GM23338 (cell line): Measurements from ENCODE around the gene RBKS. TPM values are rescaled to one million over a fixed set of nuclear protein-coding genes. Genes with fewer than 3 reads are reported as not detected.

Experiments used
- ATAC-seq: fragments of 200-7000 bp; cut with Tn5 transposase; 3 replicates; pipeline ENCODE4 v1.9.1; 2020
- DNase-seq: peaks from one replicate; pipeline ENCODE4 v3.0.0-alpha.2; 2015; ENCODE audit warnings: low spot score
- H2AFZ ChIP-seq: fragments of 200-600 bp; sonication (generic); 2 replicates; pipeline ENCODE4 v1.8.0; 2016; ENCODE audit warnings: antibody characterized with exemption, mild to moderate bottlenecking, moderate library complexity
- H3F3A ChIP-seq: fragments of 200-600 bp; sonication (generic); replicated peaks from 2 replicates; pipeline ENCODE4 v1.8.0; 2017; ENCODE audit warnings: antibody characterized with exemption, mixed run types, low read depth
- H3K27ac ChIP-seq: fragments of 200-600 bp; sonication (generic); 2 replicates; pipeline ENCODE4 v1.6.1; 2016; ENCODE audit warnings: low read depth
- H3K27me3 ChIP-seq: fragments of 200-600 bp; sonication (generic); 2 replicates; pipeline ENCODE4 v1.8.0; 2016; ENCODE audit warnings: mild to moderate bottlenecking, mixed run types, moderate library complexity; ENCODE audit not compliant: insufficient read depth
- H3K36me3 ChIP-seq: fragments of 200-600 bp; sonication (generic); 2 replicates; pipeline ENCODE4 v1.8.0; 2016; ENCODE audit warnings: mild to moderate bottlenecking; ENCODE audit not compliant: insufficient read depth
- H3K4me1 ChIP-seq: fragments of 200-600 bp; sonication (generic); 2 replicates; pipeline ENCODE4 v1.8.0; 2016; ENCODE audit warnings: mild to moderate bottlenecking, moderate library complexity; ENCODE audit not compliant: insufficient read depth
- H3K4me2 ChIP-seq: fragments of 200-600 bp; sonication (generic); 2 replicates; pipeline ENCODE4 v1.7.1; 2017; ENCODE audit warnings: mixed run types
- H3K4me3 ChIP-seq: fragments of 200-600 bp; sonication (generic); 2 replicates; pipeline ENCODE4 v1.6.1; 2016; ENCODE audit warnings: mixed run types
- H3K79me2 ChIP-seq: fragments of 200-600 bp; sonication (generic); replicated peaks from 2 replicates; pipeline ENCODE4 v1.8.0; 2017; ENCODE audit warnings: mild to moderate bottlenecking; ENCODE audit not compliant: insufficient read depth
- H3K9me2 ChIP-seq: fragments of 200-600 bp; sonication (generic); 2 replicates; pipeline ENCODE4 v1.8.0; 2017; ENCODE audit not compliant: insufficient read depth
- H4K20me1 ChIP-seq: fragments of 200-600 bp; sonication (generic); replicated peaks from 2 replicates; pipeline ENCODE4 v1.8.0; 2017; ENCODE audit warnings: mild to moderate bottlenecking; ENCODE audit not compliant: insufficient read depth
- H3K27ac Mint-ChIP-seq: 2 replicates; pipeline ENCODE4 v1.8.0; 2020; ENCODE audit warnings: inconsistent platforms, mild to moderate bottlenecking, moderate library complexity, mixed read lengths
- H3K27me3 Mint-ChIP-seq: 3 replicates; pipeline ENCODE4 v1.8.0; 2022; ENCODE audit warnings: low read depth, mild to moderate bottlenecking, moderate library complexity, mixed read lengths, inconsistent platforms; ENCODE audit not compliant: insufficient read depth, poor library complexity
- H3K36me3 Mint-ChIP-seq: 3 replicates; pipeline ENCODE4 v1.8.0; 2021; ENCODE audit warnings: low read depth, mild to moderate bottlenecking, inconsistent platforms, moderate library complexity, mixed read lengths
- H3K4me1 Mint-ChIP-seq: 3 replicates; pipeline ENCODE4 v1.8.0; 2020; ENCODE audit warnings: mild to moderate bottlenecking, inconsistent platforms, mixed read lengths
- H3K4me3 Mint-ChIP-seq: 3 replicates; pipeline ENCODE4 v1.8.0; 2021; ENCODE audit warnings: moderate library complexity, mild to moderate bottlenecking, inconsistent platforms, mixed read lengths
- H3K9me3 Mint-ChIP-seq: 3 replicates; pipeline ENCODE4 v1.8.0; 2020; ENCODE audit warnings: moderate library complexity, mild to moderate bottlenecking, inconsistent platforms, mixed read lengths
- CREB1 ChIP-seq: fragments of 250-450 bp; sonication (Bioruptor Pico); IDR thresholded peaks from 2 replicates; pipeline ENCODE4 v1.5.0; 2020; ENCODE audit warnings: low read depth, mild to moderate bottlenecking, moderate library complexity
- EZH2 ChIP-seq: fragments of 200-600 bp; sonication (generic); IDR thresholded peaks from one replicate; pipeline ENCODE4 v1.8.0; 2017; ENCODE audit warnings: antibody characterized with exemption, mild to moderate bottlenecking, low read depth; ENCODE audit not compliant: unreplicated experiment
- EZH2phosphoT487 ChIP-seq: fragments of 200-600 bp; sonication (generic); IDR thresholded peaks from one replicate; pipeline ENCODE4 v1.8.1; 2018; ENCODE audit warnings: antibody characterized with exemption; ENCODE audit not compliant: unreplicated experiment
- JUNB ChIP-seq: IDR thresholded peaks from one replicate; pipeline ENCODE4 v1.6.1; 2016; ENCODE audit warnings: antibody characterized with exemption; ENCODE audit not compliant: unreplicated experiment
- NANOG ChIP-seq: IDR thresholded peaks from 2 replicates; pipeline ENCODE4 v1.6.1; 2016; ENCODE audit warnings: antibody characterized with exemption, borderline replicate concordance
- POLR2AphosphoS5 ChIP-seq: IDR thresholded peaks from 2 replicates; pipeline ENCODE4 v1.6.1; 2016; ENCODE audit warnings: antibody characterized with exemption, low read depth
- STAT1 ChIP-seq: IDR thresholded peaks from one replicate; pipeline ENCODE4 v1.6.1; 2016; ENCODE audit warnings: antibody characterized with exemption; ENCODE audit not compliant: unreplicated experiment
- ZNF114 ChIP-seq: fragments of 250-450 bp; sonication (Bioruptor Pico); IDR thresholded peaks from 2 replicates; pipeline ENCODE4 v1.5.0; 2020; ENCODE audit warnings: mild to moderate bottlenecking, moderate library complexity
- ZNF331 ChIP-seq: fragments of 250-450 bp; sonication (Bioruptor Pico); IDR thresholded peaks from 2 replicates; pipeline ENCODE4 v1.5.0; 2020; ENCODE audit warnings: low read depth, mild to moderate bottlenecking, moderate library complexity
- polyA plus RNA-seq: library from polyadenylated mRNA; unstranded; fragments of >200 nt; fragmentation: Nextera tagmentation; extraction: Ambion mirVana; gene quantifications from 2 replicates; pipeline ENCODE4 v1.2.1, GENCODE V29; 2016
- total RNA-seq: library from RNA; depleted of rRNA; stranded (reverse); fragments of >200 nt; shearing (Covaris generic); gene quantifications from 2 replicates; pipeline ENCODE4 v1.2.3, GENCODE V29; 2014
- TF ChIP-seq, protein P1 (sequence below): IDR thresholded peaks from 2 replicates; pipeline ENCODE4 v1.6.1; 2016; ENCODE audit warnings: antibody characterized with exemption
- TF ChIP-seq, protein P2 (sequence below): fragments of 250-450 bp; sonication (Bioruptor Pico); IDR thresholded peaks from 2 replicates; pipeline ENCODE4 v1.5.0; 2020; ENCODE audit warnings: mild to moderate bottlenecking, moderate library complexity
- TF ChIP-seq, protein P3 (sequence below), 2 experiments: fragments of 200-600 bp in 1 of 2; sonication (generic) in 1 of 2; conservative IDR thresholded peaks; 2 replicates each; pipeline versions ENCODE4 v1.5.1 to v1.6.1; 2016 to 2017; ENCODE audit warnings: antibody characterized with exemption in 2 of 2, low read depth in 2 of 2, mild to moderate bottlenecking in 2 of 2, moderate library complexity in 1 of 2
- TF ChIP-seq, protein P4 (sequence below): IDR thresholded peaks from one replicate; pipeline ENCODE4 v1.6.1; 2018; ENCODE audit warnings: antibody characterized with exemption; ENCODE audit not compliant: unreplicated experiment

The RBKS gene
- total and polyA plus RNA-seq, 2 experiments from 2014 or later: 1.3 to 1.5 TPM

DNA sequence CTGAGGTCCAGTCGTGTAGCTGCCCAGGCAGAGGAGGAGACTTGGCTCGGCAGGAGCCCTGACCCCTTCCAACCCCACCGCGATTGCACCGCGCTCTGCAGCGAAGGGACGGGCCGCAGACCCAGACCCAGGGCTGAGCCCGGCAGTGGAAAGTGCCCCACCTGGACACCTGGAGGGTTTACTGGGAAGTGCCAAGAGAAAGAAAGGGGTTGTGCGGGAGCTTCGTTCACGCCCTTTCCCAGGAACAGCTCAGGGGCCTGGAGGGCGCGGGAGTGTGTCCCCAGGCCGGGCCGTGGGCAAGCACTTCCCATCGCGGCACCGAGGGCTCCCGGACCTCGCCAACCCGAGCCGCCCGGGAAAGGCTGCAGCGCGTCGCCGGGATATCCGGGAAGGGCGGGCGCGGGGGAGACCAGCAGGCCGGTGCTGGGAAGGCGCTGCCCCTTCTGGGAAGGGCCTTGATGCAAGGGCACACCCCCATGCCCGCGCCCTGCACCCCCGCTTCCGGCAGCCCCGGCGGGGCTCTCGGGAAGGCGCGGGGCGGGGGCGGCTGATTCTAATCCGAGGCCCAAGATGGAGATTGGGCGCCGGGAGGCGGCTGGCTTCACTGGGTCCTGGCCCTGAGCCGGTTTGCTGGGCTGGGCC lies 154.8 kb downstream of the RBKS start:
- peaks cover 17% of the 10 kb centered on the region for H3K4me1 ChIP-seq
- H4K20me1 ChIP-seq: no peaks in the 10 kb centered on the region
- peak overlapping the region; percentile 100 for H2AFZ ChIP-seq
- Mint-ChIP-seq H3K9me3 (peaks cover 12% of the 10 kb centered on the region; the same call in 2 of the 3 replicates), H3K36me3 (no peaks in the 10 kb centered on the region; the same call in 2 of the 3 replicates), H3K4me3 (peak overlapping the region; percentile 77), H3K27ac (peak overlapping the region; percentile 84), H3K4me1 (peaks cover 19% of the 10 kb centered on the region), H3K27me3 (peaks cover 9% of the 10 kb centered on the region)
- ATAC-seq (peak; percentile 93), DNase-seq (peak; percentile 90)
- no peaks in the 10 kb centered on the region for H3K79me2 ChIP-seq
- no peaks in the 10 kb centered on the region for H3K27me3 ChIP-seq
- peak overlapping the region; percentile 92 for H3K4me2 ChIP-seq
- H3K36me3 ChIP-seq: no peaks in the 10 kb centered on the region
- 0 out of 2 replicates have a peak, but pooled peaks cover 3% of the 10 kb centered on the region for H3K9me2 ChIP-seq
- H3K4me3 ChIP-seq: peak overlapping the region; percentile 69
- peak overlapping the region; percentile 84 for H3K27ac ChIP-seq
- H3F3A ChIP-seq: 0 out of 2 replicates have a peak, but pooled peaks cover 11% of the 10 kb centered on the region
- TF ChIP-seq NANOG (no peak), POLR2AphosphoS5 (peak; percentile 76), EZH2 (no peak), STAT1 (no peak), EZH2phosphoT487 (no peak), ZNF114 (CRISPR knock-in tag) (no peak), ZNF331 (CRISPR knock-in tag) (no peak), JUNB (no peak), CREB1 (CRISPR knock-in tag) (0 out of 2 replicates have a peak, but pooled peaks have one; percentile 18)
- TF ChIP-seq, protein P1, sequence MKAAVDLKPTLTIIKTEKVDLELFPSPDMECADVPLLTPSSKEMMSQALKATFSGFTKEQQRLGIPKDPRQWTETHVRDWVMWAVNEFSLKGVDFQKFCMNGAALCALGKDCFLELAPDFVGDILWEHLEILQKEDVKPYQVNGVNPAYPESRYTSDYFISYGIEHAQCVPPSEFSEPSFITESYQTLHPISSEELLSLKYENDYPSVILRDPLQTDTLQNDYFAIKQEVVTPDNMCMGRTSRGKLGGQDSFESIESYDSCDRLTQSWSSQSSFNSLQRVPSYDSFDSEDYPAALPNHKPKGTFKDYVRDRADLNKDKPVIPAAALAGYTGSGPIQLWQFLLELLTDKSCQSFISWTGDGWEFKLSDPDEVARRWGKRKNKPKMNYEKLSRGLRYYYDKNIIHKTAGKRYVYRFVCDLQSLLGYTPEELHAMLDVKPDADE: 0 out of 2 replicates have a peak, but pooled peaks have one; percentile 33
- TF ChIP-seq, protein P2, sequence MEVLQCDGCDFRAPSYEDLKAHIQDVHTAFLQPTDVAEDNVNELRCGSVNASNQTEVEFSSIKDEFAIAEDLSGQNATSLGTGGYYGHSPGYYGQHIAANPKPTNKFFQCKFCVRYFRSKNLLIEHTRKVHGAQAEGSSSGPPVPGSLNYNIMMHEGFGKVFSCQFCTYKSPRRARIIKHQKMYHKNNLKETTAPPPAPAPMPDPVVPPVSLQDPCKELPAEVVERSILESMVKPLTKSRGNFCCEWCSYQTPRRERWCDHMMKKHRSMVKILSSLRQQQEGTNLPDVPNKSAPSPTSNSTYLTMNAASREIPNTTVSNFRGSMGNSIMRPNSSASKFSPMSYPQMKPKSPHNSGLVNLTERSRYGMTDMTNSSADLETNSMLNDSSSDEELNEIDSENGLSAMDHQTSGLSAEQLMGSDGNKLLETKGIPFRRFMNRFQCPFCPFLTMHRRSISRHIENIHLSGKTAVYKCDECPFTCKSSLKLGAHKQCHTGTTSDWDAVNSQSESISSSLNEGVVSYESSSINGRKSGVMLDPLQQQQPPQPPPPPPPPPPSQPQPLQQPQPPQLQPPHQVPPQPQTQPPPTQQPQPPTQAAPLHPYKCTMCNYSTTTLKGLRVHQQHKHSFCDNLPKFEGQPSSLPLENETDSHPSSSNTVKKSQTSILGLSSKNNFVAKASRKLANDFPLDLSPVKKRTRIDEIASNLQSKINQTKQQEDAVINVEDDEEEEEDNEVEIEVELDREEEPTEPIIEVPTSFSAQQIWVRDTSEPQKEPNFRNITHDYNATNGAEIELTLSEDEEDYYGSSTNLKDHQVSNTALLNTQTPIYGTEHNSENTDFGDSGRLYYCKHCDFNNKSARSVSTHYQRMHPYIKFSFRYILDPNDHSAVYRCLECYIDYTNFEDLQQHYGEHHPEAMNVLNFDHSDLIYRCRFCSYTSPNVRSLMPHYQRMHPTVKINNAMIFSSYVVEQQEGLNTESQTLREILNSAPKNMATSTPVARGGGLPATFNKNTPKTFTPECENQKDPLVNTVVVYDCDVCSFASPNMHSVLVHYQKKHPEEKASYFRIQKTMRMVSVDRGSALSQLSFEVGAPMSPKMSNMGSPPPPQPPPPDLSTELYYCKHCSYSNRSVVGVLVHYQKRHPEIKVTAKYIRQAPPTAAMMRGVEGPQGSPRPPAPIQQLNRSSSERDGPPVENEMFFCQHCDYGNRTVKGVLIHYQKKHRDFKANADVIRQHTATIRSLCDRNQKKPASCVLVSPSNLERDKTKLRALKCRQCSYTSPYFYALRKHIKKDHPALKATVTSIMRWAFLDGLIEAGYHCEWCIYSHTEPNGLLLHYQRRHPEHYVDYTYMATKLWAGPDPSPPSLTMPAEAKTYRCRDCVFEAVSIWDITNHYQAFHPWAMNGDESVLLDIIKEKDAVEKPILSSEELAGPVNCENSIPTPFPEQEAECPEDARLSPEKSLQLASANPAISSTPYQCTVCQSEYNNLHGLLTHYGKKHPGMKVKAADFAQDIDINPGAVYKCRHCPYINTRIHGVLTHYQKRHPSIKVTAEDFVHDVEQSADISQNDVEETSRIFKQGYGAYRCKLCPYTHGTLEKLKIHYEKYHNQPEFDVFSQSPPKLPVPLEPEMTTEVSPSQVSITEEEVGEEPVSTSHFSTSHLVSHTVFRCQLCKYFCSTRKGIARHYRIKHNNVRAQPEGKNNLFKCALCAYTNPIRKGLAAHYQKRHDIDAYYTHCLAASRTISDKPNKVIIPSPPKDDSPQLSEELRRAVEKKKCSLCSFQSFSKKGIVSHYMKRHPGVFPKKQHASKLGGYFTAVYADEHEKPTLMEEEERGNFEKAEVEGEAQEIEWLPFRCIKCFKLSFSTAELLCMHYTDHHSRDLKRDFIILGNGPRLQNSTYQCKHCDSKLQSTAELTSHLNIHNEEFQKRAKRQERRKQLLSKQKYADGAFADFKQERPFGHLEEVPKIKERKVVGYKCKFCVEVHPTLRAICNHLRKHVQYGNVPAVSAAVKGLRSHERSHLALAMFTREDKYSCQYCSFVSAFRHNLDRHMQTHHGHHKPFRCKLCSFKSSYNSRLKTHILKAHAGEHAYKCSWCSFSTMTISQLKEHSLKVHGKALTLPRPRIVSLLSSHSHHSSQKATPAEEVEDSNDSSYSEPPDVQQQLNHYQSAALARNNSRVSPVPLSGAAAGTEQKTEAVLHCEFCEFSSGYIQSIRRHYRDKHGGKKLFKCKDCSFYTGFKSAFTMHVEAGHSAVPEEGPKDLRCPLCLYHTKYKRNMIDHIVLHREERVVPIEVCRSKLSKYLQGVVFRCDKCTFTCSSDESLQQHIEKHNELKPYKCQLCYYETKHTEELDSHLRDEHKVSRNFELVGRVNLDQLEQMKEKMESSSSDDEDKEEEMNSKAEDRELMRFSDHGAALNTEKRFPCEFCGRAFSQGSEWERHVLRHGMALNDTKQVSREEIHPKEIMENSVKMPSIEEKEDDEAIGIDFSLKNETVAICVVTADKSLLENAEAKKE: no peak
- TF ChIP-seq, protein P3, sequence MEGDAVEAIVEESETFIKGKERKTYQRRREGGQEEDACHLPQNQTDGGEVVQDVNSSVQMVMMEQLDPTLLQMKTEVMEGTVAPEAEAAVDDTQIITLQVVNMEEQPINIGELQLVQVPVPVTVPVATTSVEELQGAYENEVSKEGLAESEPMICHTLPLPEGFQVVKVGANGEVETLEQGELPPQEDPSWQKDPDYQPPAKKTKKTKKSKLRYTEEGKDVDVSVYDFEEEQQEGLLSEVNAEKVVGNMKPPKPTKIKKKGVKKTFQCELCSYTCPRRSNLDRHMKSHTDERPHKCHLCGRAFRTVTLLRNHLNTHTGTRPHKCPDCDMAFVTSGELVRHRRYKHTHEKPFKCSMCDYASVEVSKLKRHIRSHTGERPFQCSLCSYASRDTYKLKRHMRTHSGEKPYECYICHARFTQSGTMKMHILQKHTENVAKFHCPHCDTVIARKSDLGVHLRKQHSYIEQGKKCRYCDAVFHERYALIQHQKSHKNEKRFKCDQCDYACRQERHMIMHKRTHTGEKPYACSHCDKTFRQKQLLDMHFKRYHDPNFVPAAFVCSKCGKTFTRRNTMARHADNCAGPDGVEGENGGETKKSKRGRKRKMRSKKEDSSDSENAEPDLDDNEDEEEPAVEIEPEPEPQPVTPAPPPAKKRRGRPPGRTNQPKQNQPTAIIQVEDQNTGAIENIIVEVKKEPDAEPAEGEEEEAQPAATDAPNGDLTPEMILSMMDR (conservative IDR thresholded peaks at IDR 0.05; ENCODE audit: low read depth in 2 of 2): 0 out of 4 replicates have a peak, but pooled peaks of 1 of the 2 experiments have one; percentile 12
- TF ChIP-seq, protein P4, sequence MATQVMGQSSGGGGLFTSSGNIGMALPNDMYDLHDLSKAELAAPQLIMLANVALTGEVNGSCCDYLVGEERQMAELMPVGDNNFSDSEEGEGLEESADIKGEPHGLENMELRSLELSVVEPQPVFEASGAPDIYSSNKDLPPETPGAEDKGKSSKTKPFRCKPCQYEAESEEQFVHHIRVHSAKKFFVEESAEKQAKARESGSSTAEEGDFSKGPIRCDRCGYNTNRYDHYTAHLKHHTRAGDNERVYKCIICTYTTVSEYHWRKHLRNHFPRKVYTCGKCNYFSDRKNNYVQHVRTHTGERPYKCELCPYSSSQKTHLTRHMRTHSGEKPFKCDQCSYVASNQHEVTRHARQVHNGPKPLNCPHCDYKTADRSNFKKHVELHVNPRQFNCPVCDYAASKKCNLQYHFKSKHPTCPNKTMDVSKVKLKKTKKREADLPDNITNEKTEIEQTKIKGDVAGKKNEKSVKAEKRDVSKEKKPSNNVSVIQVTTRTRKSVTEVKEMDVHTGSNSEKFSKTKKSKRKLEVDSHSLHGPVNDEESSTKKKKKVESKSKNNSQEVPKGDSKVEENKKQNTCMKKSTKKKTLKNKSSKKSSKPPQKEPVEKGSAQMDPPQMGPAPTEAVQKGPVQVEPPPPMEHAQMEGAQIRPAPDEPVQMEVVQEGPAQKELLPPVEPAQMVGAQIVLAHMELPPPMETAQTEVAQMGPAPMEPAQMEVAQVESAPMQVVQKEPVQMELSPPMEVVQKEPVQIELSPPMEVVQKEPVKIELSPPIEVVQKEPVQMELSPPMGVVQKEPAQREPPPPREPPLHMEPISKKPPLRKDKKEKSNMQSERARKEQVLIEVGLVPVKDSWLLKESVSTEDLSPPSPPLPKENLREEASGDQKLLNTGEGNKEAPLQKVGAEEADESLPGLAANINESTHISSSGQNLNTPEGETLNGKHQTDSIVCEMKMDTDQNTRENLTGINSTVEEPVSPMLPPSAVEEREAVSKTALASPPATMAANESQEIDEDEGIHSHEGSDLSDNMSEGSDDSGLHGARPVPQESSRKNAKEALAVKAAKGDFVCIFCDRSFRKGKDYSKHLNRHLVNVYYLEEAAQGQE: no peak
